HG03432 (cell line): ENCODE results near the gene KCTD21.
"Not testable (repeated sequence)": the region's sequence is repeated elsewhere in the genome, so short reads cannot be mapped to it uniquely, and the experiment has no call there.

Experiments used
- ATAC-seq: cut with Tn5 transposase; IDR thresholded peaks from one replicate; pipeline ENCODE4 v1.9.1; 2021; ENCODE audit warnings: mild to moderate bottlenecking, moderate library complexity; ENCODE audit not compliant: unreplicated experiment

Gene KCTD21, protein sequence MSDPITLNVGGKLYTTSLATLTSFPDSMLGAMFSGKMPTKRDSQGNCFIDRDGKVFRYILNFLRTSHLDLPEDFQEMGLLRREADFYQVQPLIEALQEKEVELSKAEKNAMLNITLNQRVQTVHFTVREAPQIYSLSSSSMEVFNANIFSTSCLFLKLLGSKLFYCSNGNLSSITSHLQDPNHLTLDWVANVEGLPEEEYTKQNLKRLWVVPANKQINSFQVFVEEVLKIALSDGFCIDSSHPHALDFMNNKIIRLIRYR

GRCh38 chr11:78188286-78189173, at the start of gene KCTD21, which contains the start of gene USP35:
Gene KCTD21 (minus strand): TSS chr11:78188626. CDS start chr11:78174554, 14,072 bp downstream.
Gene USP35 (plus strand): TSS chr11:78188919. CDS start chr11:78196246, 7,327 bp downstream.
- peak; percentile 97 for ATAC-seq

GRCh38 chr11:78237293-78238046, 49.0 kb upstream of the KCTD21 start:
- no peak for ATAC-seq

DNA sequence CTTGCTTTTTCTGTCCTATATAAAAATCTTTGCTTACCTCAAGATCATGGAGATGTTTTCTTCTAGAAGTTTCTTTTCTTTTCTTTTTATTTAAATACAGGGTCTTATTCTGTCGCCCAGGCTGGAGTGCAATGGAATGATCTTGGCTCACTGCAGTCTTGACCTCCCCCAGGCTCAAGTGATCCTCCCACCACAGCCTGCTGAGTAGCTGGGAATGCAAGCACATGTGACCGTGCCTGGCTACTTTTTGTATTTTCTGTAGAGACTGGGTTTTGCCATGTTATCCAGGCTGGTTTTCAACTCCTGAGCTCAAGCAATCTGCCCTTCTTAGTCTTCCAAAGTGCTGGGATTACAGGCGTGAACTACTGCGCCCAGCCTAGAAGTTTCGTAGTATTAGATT, 45.6 kb upstream of the KCTD21 start:
- ATAC-seq = no peak

DNA sequence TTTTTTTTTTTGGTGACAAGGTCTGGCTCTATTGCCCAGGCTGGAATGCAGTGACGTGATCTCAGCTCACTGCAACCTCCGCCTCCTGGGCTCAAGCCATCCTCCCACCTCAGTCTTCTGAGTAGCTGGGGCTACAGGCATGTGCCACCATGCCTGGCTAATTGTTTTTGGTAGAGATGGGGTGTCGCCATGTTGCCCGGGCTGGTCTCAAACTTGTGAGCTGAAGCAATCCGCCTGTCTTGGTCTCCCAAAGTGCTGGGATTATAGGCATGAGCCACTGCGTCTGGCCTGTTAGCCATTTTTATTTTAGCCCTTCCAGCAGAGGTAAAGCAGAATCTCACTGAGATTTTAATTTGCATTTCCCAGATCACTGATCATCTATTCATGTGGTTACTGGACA, 44.6 kb upstream of the KCTD21 start:
- ATAC-seq = not testable (repeated sequence)

DNA sequence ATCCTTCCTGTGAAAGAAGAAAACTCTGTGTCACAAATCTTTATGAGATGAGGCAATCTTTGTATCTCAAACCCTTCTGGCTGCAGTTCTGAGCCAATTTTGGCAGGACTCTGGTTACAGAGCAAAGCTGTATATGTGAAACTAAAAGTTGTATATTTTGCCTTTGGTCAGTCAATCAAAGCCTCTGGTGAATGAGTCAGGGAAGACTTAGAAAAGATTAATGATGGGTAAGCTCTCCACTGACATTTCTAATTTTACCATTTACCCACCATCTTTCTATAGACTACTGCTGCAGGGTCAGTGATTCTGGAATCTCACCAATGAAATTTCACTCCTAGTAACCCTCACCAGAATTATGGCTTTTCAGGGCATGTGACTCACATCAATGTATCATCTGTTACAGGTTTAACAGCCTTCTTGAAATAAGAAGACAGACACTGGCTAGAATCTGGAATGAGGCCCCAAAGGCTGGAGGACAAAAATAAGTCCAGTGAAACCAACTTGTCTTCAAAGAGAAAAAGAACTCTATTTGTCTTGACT, 43.6 kb upstream of the KCTD21 start:
- no peak for ATAC-seq

GRCh38 chr11:78230161-78230877, 41.9 kb upstream of the KCTD21 start:
- no peak for ATAC-seq

DNA sequence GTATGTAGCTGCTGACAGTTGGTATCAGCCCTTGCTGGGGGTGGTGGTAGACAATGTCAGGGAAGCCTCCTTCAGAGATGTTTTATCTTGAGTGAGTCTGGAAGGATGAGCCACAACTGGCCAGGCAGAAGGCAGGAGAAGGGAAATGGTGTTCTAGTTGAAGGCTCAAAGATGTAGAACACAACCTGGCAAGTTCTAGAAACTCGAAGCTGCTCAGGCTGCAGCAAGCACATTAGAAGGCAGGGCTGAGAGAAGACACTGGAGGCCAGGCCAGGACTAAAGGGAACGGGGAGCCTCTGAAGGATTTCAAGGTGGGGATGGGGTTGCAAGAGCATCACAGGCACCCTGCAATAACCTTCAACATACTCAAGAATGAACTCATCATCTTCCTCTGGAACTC, 40.7 kb upstream of the KCTD21 start:
- ATAC-seq = no peak

DNA sequence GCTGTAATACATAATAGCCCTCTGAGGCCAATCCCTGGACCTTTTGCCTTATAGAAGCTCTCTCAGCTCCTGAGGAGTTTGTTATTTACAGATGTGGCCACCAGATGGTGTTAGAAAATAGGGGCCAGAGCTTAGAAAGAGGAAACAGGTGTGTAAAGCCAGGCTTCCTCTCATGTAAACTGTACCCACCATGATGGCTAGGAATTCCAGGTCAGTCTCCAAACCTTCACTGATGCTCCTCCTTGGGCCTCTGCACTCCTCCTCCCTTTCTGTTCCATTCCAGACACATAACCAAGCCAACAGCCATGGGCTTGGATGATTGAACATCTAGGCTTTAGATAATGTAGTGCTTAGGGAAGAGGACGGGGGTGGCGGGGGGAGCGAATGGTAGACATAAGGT, 40.0 kb upstream of the KCTD21 start:
- ATAC-seq = peak; percentile 61

- peak; percentile 35 for ATAC-seq
These were observed 39.5 kb upstream of the KCTD21 start for GRCh38 chr11:78227921-78228320.

DNA sequence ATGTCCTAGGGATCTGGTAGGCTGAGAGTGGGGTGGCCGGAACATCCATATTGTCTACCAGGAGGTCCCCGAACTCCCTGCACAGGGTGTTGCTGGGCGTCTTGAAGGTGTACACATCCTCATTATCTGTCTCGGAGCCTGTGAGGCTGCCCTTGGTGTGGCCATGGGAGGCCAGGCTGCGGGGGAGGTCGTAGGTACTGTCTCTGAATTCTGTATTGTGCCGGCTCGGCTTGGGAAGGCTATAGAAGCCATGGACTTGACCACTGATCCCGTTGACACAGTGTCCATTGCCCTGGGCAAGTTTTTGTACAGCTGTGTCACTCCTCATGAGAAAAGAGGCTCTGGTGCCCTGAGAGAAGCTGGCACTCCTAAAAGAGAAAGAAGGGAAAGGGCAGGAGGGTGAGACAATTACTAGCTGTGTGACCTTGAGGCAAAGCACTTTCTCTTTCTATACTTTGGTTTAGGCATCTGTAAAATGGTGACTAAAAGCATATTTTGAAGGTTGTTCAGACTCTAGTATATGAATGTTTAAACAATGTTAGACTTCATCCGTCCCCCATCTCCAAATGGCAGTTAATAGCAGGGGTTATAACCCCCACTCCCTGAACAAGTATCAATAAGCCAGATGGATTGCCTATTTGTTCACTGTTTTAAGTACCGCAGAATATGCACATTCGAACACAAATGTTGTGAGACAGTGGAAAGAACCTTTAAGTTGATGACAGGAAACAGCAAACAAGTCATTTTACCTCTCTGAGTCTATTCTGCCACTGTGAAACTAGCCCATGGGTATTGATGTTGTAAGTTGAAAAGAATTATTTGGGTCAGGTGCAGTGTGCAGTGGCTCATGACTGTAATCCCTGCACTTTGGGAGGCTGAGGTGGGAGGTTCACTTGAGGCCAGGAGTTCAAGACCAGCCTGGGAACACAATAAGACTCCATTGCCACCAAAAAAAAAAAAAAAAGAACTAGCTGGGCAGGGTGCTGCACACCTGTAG, 38.6 kb upstream of the KCTD21 start:
- ATAC-seq = no peak

DNA sequence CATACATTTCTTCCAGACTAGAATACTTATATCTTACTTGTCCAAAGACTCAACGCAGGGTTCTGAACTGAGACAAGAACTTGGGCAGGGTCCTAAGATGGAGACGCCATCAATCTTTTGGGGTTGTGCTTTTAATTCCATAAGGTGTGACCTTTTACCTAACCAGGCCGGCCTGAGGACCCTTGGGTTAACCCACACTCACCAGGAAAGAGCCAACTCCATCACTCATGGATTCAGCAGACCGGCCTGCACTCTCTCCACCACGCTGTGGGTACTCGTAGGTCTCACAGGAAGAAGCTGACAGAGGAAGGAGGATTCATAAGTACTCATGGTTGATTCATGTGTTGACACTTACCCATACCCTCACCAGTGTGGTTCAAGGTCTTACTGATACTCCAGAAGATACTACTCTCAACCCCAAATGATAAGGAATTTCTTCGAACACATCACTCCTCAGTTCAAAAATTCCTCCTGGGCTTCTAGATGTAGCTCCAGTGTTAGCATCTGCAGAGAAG, 36.5 kb upstream of the KCTD21 start:
- no peak for ATAC-seq

GRCh38 chr11:78224506-78224905, 36.1 kb upstream of the KCTD21 start:
- ATAC-seq = no peak

DNA sequence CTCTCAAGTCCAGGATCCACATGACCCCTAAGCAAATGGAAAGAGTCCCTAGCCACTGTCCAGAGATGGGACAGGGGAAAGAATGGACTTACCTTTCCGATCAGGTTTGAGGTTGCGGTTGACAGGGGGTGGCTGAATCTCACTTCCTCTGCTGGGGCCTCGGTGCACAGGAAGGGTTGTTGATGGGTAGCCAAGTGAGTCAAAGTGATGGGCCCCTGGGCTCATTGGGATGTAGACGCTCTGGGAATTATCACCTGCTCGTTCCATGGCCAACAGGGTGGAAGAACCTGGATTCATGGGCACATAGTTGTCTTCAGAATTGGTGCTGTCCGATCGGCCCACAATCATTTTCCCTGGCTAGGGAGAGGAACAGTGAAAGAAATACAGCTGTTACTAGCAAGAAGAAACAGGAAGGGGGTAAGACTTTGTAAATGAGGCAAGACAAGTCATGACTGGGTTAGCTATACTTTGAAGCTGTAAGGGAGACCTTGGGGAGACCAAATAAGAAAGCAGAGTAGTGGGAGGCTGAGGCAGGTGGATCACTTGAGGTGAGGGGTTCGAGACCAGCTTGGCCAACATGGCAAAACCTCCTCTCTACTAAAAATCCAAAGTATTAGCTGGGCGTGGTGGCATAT, 35.0 kb upstream of the KCTD21 start:
- peak; percentile 85 for ATAC-seq

DNA sequence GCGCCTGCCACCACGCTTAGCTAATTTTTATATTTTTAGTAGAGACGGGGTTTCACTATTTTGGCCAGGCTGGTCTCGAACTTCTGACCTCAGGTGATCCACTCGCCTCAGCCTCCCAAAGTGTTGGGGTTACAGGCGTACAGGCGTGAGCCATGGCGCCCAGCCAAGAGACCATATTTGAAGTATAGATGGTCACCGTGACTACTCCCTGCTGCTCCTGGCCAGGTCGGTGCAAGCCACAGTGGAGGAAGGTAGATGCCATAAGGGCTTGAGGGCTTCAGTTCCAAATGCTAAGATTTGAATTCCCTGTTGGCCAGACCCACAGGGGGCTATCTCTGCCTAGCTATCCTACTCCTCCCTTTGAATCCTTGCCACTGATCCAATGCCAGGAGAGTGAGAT, 34.3 kb upstream of the KCTD21 start:
- not testable (repeated sequence) for ATAC-seq

DNA sequence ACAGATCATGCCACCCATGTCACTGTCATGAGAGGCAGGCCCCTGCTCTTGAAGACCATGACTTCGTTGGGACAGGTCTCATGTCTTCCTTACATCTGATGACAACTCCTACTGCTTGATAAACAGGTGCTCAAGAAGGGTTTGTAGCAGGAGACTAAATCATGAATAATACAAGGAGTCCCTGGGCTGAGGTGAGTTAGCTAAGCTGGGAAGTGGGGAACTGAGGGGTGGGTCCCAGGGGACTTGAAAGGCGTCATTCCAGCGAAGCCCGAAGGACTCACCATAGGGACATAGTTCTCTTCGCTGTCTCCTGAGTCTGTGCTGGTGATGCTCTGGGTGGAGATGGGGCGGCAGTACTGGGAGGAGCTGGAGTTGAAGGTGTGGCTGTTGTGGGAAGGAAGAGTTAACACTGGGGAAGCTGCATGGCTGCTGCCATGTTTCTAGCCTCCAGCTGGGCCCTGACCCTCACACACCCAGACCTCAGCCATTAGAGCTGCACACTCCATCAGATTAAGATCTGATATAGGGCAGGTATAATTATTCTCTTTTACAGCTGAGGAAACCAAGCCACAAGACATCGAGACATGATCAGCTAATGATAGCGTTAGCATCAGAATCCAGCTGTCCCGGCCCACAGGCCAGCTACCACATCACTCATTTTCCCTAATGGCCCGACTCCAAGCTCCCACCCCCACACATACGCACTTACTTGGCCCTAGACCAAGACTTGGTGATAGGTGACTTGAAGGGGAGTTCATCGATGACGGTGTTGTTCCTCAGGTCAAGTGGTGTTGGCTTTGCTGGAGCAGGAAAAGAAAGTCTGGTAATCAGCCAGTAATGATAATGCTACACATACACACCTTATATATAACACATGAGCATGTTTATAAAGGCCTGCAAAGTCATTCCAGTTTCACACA, 33.2 kb upstream of the KCTD21 start:
- no peak for ATAC-seq

- ATAC-seq = no peak
These were observed 32.1 kb upstream of the KCTD21 start for GRCh38 chr11:78220218-78221157.
